H9 (cell line): ENCODE data around the gene PPARA. TPM values are rescaled to one million over a fixed set of nuclear protein-coding genes. Genes with fewer than 3 reads are reported as not detected.

Source experiments
- DNase-seq: peaks from one replicate; pipeline ENCODE4 v3.0.0-alpha.2; 2017
- H2AFZ ChIP-seq: one replicate; pipeline ENCODE4 v1.6.1; 2013; ENCODE audit warnings: mild to moderate bottlenecking, low read length, control low read depth, moderate library complexity
- H2AK5ac ChIP-seq: 2 replicates; pipeline ENCODE4 v1.6.1; 2013; ENCODE audit warnings: low read length, control low read depth, mixed read lengths; ENCODE audit not compliant: insufficient read length
- H2BK120ac ChIP-seq: one replicate; pipeline ENCODE4 v1.6.1; 2013; ENCODE audit warnings: low read depth, mild to moderate bottlenecking, low read length, control low read depth, inconsistent platforms; ENCODE audit not compliant: poor library complexity, severe bottlenecking
- H2BK12ac ChIP-seq: 2 replicates; pipeline ENCODE4 v1.6.1; 2013; ENCODE audit warnings: low read length, control low read depth, mixed read lengths, low read depth; ENCODE audit not compliant: insufficient read length
- H2BK15ac ChIP-seq: 2 replicates; pipeline ENCODE4 v1.6.1; 2013; ENCODE audit warnings: low read depth, low read length, control low read depth
- H2BK20ac ChIP-seq: one replicate; pipeline ENCODE4 v1.6.1; 2013; ENCODE audit warnings: low read depth, mild to moderate bottlenecking, low read length, control low read depth, inconsistent platforms; ENCODE audit not compliant: poor library complexity, severe bottlenecking
- H2BK5ac ChIP-seq: 2 replicates; pipeline ENCODE4 v1.6.1; 2013; ENCODE audit warnings: low read length, control low read depth, mixed read lengths; ENCODE audit not compliant: insufficient read length
- H3K14ac ChIP-seq: 2 replicates; pipeline ENCODE4 v1.6.1; 2013; ENCODE audit warnings: low read length, control low read depth; ENCODE audit not compliant: insufficient read depth
- H3K18ac ChIP-seq: 2 replicates; pipeline ENCODE4 v1.6.1; 2013; ENCODE audit warnings: low read depth, mild to moderate bottlenecking, mixed read lengths, low read length, control low read depth; ENCODE audit not compliant: insufficient read length
- H3K23ac ChIP-seq: 2 replicates; pipeline ENCODE4 v1.6.1; 2013; ENCODE audit warnings: low read length, control low read depth, mixed read lengths, low read depth; ENCODE audit not compliant: insufficient read length
- H3K23me2 ChIP-seq: 2 replicates; pipeline ENCODE4 v1.6.1; 2013; ENCODE audit warnings: low read depth, mild to moderate bottlenecking, mixed read lengths, low read length, control low read depth; ENCODE audit not compliant: insufficient read length, poor library complexity, severe bottlenecking
- H3K27ac ChIP-seq: 2 replicates; pipeline ENCODE4 v1.5.1; 2013; ENCODE audit warnings: low read length, control low read depth, mixed read lengths, low read depth; ENCODE audit not compliant: insufficient read length
- H3K27me3 ChIP-seq: 2 replicates; pipeline ENCODE4 v1.6.1; 2013; ENCODE audit warnings: low read length, control low read depth, inconsistent platforms; ENCODE audit not compliant: insufficient read depth
- H3K4ac ChIP-seq: 2 replicates; pipeline ENCODE4 v1.6.1; 2013; ENCODE audit warnings: low read depth, mild to moderate bottlenecking, control low read depth, inconsistent platforms, low read length, moderate library complexity
- H3K4me1 ChIP-seq: 2 replicates; pipeline ENCODE4 v1.6.1; 2013; ENCODE audit warnings: low read length, control low read depth, inconsistent platforms; ENCODE audit not compliant: insufficient read depth
- H3K4me2 ChIP-seq: 2 replicates; pipeline ENCODE4 v1.6.1; 2013; ENCODE audit warnings: low read length, control low read depth, mixed read lengths; ENCODE audit not compliant: insufficient read length, insufficient read depth
- H3K56ac ChIP-seq: 2 replicates; pipeline ENCODE4 v1.6.1; 2013; ENCODE audit warnings: low read depth, mild to moderate bottlenecking, mixed read lengths, low read length, control low read depth; ENCODE audit not compliant: insufficient read length
- H3K79me1 ChIP-seq: 2 replicates; pipeline ENCODE4 v1.6.1; 2013; ENCODE audit warnings: low read depth, mild to moderate bottlenecking, moderate library complexity, low read length, control low read depth, inconsistent platforms; ENCODE audit not compliant: insufficient read depth, poor library complexity, severe bottlenecking
- H3K79me2 ChIP-seq: 2 replicates; pipeline ENCODE4 v1.6.1; 2013; ENCODE audit warnings: low read length, control low read depth, inconsistent platforms; ENCODE audit not compliant: insufficient read depth
- H3K9ac ChIP-seq: 2 replicates; pipeline ENCODE4 v1.6.1; 2013; ENCODE audit warnings: low read length, control low read depth, mixed read lengths; ENCODE audit not compliant: insufficient read length; ENCODE audit errors: extremely low read depth
- H3K9me3 ChIP-seq: one replicate; pipeline ENCODE4 v1.6.1; 2013; ENCODE audit warnings: low read depth, low read length, inconsistent platforms; ENCODE audit not compliant: control insufficient read depth
- H3T11ph ChIP-seq: one replicate; pipeline ENCODE4 v1.6.1; 2013; ENCODE audit warnings: mild to moderate bottlenecking, low read length, control low read depth, inconsistent platforms
- H4K20me1 ChIP-seq: one replicate; pipeline ENCODE4 v1.6.1; 2013; ENCODE audit not compliant: control insufficient read depth, insufficient read length, insufficient read depth
- H4K5ac ChIP-seq: 2 replicates; pipeline ENCODE4 v1.6.1; 2013; ENCODE audit warnings: low read depth, mild to moderate bottlenecking, mixed read lengths, low read length, control low read depth; ENCODE audit not compliant: insufficient read length
- H4K8ac ChIP-seq: replicated peaks from 2 replicates; pipeline ENCODE4 v1.6.1; 2013; ENCODE audit warnings: low read length, control low read depth, mixed read lengths, low read depth; ENCODE audit not compliant: insufficient read length
- H4K91ac ChIP-seq: 2 replicates; pipeline ENCODE4 v1.6.1; 2013; ENCODE audit warnings: low read depth, mild to moderate bottlenecking, moderate library complexity, mixed read lengths, low read length, control low read depth; ENCODE audit not compliant: insufficient read length
- H3K27ac Mint-ChIP-seq, 3 experiments: 2 replicates in 2 of 3; 3 replicates in 1 of 3; pipeline ENCODE4 v1.8.0; 2020 to 2021; ENCODE audit warnings: mixed read lengths in 3 of 3, mild to moderate bottlenecking in 1 of 3, moderate library complexity in 1 of 3
- H3K27me3 Mint-ChIP-seq: 2 replicates; pipeline ENCODE4 v1.8.0; 2021; ENCODE audit warnings: low read depth, mild to moderate bottlenecking, moderate library complexity, mixed read lengths
- H3K36me3 Mint-ChIP-seq, 3 experiments: 2 replicates in 2 of 3; 3 replicates in 1 of 3; pipeline ENCODE4 v1.8.0; 2020 to 2021; ENCODE audit warnings: low read depth in 3 of 3, mixed read lengths in 3 of 3; ENCODE audit not compliant: insufficient read depth in 1 of 3
- H3K4me1 Mint-ChIP-seq, 2 experiments: 2 replicates each; pipeline ENCODE4 v1.8.0; 2020; ENCODE audit warnings: mixed read lengths in 2 of 2
- H3K4me3 Mint-ChIP-seq, 2 experiments: 2 replicates in 1 of 2; 3 replicates in 1 of 2; pipeline ENCODE4 v1.8.0; 2020 to 2021; ENCODE audit warnings: mild to moderate bottlenecking in 2 of 2, mixed read lengths in 2 of 2, moderate library complexity in 1 of 2
- H3K9me3 Mint-ChIP-seq, 2 experiments: 2 replicates in 1 of 2; 3 replicates in 1 of 2; pipeline ENCODE4 v1.8.0; 2020; ENCODE audit warnings: mild to moderate bottlenecking in 2 of 2, mixed read lengths in 2 of 2, moderate library complexity in 1 of 2
- CTCF ChIP-seq: fragments of 200-600 bp; sonication (generic); conservative IDR thresholded peaks from 3 replicates; pipeline ENCODE4 v1.8.0; 2021; ENCODE audit warnings: antibody characterized with exemption, mild to moderate bottlenecking
- WGBS: extraction: QIAGEN DNeasy Blood & Tissue Kit; methylation state at CpG from one replicate; pipeline ENCODE4 v1.1.7; 2013; ENCODE audit warnings: missing lambda C conversion rate, low lambda C conversion rate, mixed read lengths; ENCODE audit not compliant: insufficient read length; ENCODE audit errors: extremely low coverage; 5-methylcytosine and 5-hydroxymethylcytosine counted together
- total RNA-seq: library from RNA; stranded (reverse); gene quantifications from 2 replicates; pipeline ENCODE4 v1.2.1, GENCODE V29; 2021

Gene PPARA
- total RNA-seq, 1 experiment from 2014 or later, result 7.3 TPM

- H3K79me2 ChIP-seq, result no peaks in the 10 kb centered on the region
- H3K23me2 ChIP-seq, result no peaks in the 10 kb centered on the region
- no peak overlapping the region; the same call in 1 of the 2 replicates for H3K14ac ChIP-seq
- no peaks in the 10 kb centered on the region for H3K79me1 ChIP-seq
- H4K91ac ChIP-seq, result no peak overlapping the region
- no peak overlapping the region for H3K23ac ChIP-seq
- no peak overlapping the region for H3K4me2 ChIP-seq
- no peak overlapping the region for H2BK15ac ChIP-seq
- H3K56ac ChIP-seq, result no peak overlapping the region
- DNase-seq, result no peak
- H2BK12ac ChIP-seq, result no peak overlapping the region
- H3K9me3 ChIP-seq, result no peaks in the 10 kb centered on the region
- Mint-ChIP-seq H3K4me3 (no peak overlapping the region), H3K36me3 (no peaks in the 10 kb centered on the region), H3K4me1 (peaks cover 0 to 5% of the 10 kb centered on the region in 2 experiments; a peak in 1 of 4 replicates), H3K27me3 (peaks cover 6% of the 10 kb centered on the region), H3K27ac (no peak overlapping the region), H3K9me3 (no peaks in the 10 kb centered on the region)
- H3K27ac ChIP-seq, result no peak overlapping the region
- H2AK5ac ChIP-seq, result no peak overlapping the region
- no peak overlapping the region for H3K4ac ChIP-seq
- H3K9ac ChIP-seq, result no peak overlapping the region
- no peak overlapping the region for H4K5ac ChIP-seq
- no peak overlapping the region for H2BK120ac ChIP-seq
- H4K20me1 ChIP-seq, result no peaks in the 10 kb centered on the region
- H3T11ph ChIP-seq, result no peak overlapping the region
- H2AFZ ChIP-seq, result no peak overlapping the region
- H4K8ac ChIP-seq, result no peak overlapping the region
- H2BK20ac ChIP-seq, result no peak overlapping the region
- H3K4me1 ChIP-seq, result no peaks in the 10 kb centered on the region
- no peak overlapping the region for H3K18ac ChIP-seq
- WGBS, result no CpG with 5 or more reads among the region's 23 CpGs
- H2BK5ac ChIP-seq, result no peak overlapping the region
- no peaks in the 10 kb centered on the region for H3K27me3 ChIP-seq
- no peak for TF ChIP-seq CTCF
Measured at GRCh38 chr22:46119729-46120419, 30.5 kb upstream of the PPARA start.
